ENCODE data around the gene PODXL. TPM values are rescaled to one million over a fixed set of nuclear protein-coding genes. Genes with fewer than 3 reads are reported as not detected.

The PODXL gene
- polyA plus RNA-seq, 2 of the 4 experiments (the other 2 are of a cell fraction): 13.2 to 35.3 TPM

DNA sequence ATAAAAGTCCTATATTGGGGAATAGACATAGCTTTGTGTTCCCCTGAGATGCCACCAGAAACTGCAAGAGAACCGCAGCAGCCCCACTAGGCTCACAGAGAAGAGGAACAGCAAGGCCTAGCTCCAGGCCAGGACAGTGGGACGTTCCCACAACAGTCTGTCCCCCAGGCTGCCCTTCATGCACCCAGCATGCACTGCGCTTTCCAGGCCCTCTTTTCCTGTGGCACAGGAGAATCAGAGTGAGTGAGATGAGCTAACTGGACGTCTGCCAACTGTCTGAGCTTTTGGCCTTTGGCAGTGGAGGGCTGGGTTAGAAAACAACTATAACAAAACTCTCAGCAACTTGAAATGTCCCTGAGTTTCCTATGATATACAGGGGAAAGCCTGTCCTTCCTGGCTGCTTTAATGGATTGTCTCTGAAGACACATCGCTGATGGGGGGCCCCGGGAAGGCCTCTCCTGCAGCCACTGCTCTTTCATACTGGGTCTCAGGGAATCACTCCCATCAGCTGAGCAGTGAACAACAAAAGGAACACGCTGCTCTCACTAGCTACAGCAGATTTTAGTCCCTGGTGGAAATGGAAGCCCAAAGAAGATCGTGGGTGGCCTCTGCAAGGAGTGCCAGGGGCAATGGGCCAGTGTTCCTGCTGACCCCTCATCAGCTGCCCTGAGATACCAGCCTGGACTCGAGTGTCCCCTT is 53.5 kb downstream of the PODXL start:
- CTCF ChIA-PET: interaction anchor here (0.9 to 3.2 kb wide), 4 partner anchors 10 to 226 kb away, joined by 3 to 32 read pairs (median 12); no protein-coding TSS in a partner anchor
- no peak for FAIRE-seq
- H3K9me3 ChIP-seq: no peaks in the 10 kb centered on the region

DNA sequence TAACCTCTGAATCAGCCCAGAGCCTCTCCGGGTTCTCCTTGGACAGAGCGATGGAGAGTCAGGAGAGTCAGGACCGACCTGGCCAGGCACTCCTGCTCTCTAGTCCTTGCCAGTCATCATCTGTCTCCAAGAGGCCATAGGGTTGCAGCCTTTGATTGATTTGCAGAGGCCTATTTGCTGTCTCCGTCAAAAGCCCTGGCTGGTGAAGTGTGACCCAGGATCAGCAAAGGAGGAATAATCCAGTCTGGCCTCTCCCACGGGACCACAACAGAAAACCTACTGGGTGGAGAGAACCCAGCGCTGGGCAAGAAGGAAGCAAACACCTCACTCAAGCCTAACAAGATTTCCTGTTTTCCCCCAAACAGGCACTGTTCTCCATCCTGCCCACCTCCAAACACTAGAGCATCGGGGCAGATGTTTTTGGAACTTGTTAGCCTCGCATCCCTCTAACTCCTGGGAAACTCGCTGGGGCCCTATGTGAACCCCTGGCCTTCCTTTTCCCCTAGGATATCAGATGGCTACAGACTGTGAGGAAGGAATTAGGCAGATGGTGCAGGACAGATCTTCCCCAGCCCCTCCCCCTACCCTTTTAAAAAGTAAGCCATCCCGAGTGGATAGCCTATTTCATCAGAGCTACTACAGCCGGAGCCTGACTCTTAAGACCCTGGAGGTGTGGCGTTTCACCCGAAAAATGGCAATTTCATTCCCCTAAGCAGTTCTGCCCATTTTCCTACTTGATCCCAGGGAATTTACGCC is 54.3 kb downstream of the PODXL start:
- ATAC-seq (no peak), FAIRE-seq (no peak), DNase-seq (ENCODE audit: low read depth in 1 of 2, low spot score in 1 of 2) (no peak)
- ChIA-PET CTCF (interaction anchor here (1.1 to 3.2 kb wide), 3 partner anchors 11 to 153 kb away, joined by 3 to 32 read pairs (median 22); no protein-coding TSS in a partner anchor), POLR2A (no interaction called here)
- Histone ChIP-seq H3K4me3 (no peak overlapping the region), H3K27ac (no peak overlapping the region), H3K4me2 (no peak overlapping the region), H3K4me1 (peaks cover 17% of the 10 kb centered on the region), H3K9me3 (no peaks in the 10 kb centered on the region)
- WGBS (ENCODE audit: missing lambda C conversion rate): 91% methylated on average over 14 of the region's 14 CpGs
- no peak for TF ChIP-seq EHF (CRISPR knock-in tag; IDR thresholded peaks at IDR 0.05)
- TF ChIP-seq HEYL (CRISPR knock-in tag; IDR thresholded peaks at IDR 0.05): no peak

More for the DNA sequence above, 53.5 kb downstream of the PODXL start:
- ATAC-seq (peak; percentile 0 to 10; a peak in 3 of 6 replicates), DNase-seq (ENCODE audit: low read depth in 1 of 2, low spot score in 1 of 2) (no peak)
- Histone ChIP-seq H3K4me3 (no peak overlapping the region), H3K4me1 (peaks cover 17% of the 10 kb centered on the region), H3K4me2 (no peak overlapping the region), H3K27ac (peak overlapping the region in 1 of 2 experiments; percentile 42; a peak in 2 of 6 replicates)
- 73% methylated on average over 8 of the region's 9 CpGs for WGBS (ENCODE audit: missing lambda C conversion rate)
- TF ChIP-seq ZFP36 (IDR thresholded peaks at IDR 0.05; ENCODE audit: borderline replicate concordance, partially characterized antibody) (no peak), JUN (IDR thresholded peaks at IDR 0.05) (peak in 1 of 2 experiments; percentile 27; a peak in 1 of 5 replicates)
- TF ChIP-seq, protein P1, sequence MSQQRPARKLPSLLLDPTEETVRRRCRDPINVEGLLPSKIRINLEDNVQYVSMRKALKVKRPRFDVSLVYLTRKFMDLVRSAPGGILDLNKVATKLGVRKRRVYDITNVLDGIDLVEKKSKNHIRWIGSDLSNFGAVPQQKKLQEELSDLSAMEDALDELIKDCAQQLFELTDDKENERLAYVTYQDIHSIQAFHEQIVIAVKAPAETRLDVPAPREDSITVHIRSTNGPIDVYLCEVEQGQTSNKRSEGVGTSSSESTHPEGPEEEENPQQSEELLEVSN (IDR thresholded peaks at IDR 0.05; ENCODE audit: borderline replicate concordance, low read depth): no peak
- POLR2A ChIA-PET: no interaction called here

DNA sequence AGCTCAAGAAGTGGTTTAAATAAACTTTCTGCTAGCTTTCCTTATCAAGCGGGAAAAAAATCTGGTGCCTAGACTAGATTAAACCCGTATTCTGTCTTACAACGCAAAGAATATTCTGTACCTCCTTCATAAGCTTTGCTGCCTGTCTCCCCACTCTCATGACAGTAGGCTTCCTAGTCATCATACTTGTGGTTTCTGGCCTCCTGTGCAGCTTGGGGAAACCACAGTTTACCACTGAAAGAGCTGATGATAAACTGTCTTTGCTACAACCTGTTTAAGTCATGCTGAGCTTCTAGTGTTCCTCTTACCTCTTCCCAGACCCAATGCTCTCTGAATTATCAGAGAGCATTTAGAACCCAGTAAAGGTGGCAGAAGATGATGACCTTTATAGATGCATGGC is 55.0 kb downstream of the PODXL start:
- ATAC-seq (no peak), FAIRE-seq (no peak), DNase-seq (ENCODE audit: low read depth in 1 of 2, low spot score in 1 of 2) (no peak)
- Histone ChIP-seq H3K4me2 (no peak overlapping the region), H3K4me1 (peaks cover 17% of the 10 kb centered on the region), H3K27ac (no peak overlapping the region), H3K4me3 (no peak overlapping the region), H3K9me3 (no peaks in the 10 kb centered on the region)
- ChIA-PET CTCF (interaction anchor here (0.7 to 2.2 kb wide), 7 partner anchors 7 to 154 kb away, joined by 3 to 11 read pairs (median 3); no protein-coding TSS in a partner anchor), POLR2A (no interaction called here)
- WGBS (ENCODE audit: missing lambda C conversion rate): 98% methylated on average over 3 of the region's 3 CpGs
- TF ChIP-seq, protein P2, sequence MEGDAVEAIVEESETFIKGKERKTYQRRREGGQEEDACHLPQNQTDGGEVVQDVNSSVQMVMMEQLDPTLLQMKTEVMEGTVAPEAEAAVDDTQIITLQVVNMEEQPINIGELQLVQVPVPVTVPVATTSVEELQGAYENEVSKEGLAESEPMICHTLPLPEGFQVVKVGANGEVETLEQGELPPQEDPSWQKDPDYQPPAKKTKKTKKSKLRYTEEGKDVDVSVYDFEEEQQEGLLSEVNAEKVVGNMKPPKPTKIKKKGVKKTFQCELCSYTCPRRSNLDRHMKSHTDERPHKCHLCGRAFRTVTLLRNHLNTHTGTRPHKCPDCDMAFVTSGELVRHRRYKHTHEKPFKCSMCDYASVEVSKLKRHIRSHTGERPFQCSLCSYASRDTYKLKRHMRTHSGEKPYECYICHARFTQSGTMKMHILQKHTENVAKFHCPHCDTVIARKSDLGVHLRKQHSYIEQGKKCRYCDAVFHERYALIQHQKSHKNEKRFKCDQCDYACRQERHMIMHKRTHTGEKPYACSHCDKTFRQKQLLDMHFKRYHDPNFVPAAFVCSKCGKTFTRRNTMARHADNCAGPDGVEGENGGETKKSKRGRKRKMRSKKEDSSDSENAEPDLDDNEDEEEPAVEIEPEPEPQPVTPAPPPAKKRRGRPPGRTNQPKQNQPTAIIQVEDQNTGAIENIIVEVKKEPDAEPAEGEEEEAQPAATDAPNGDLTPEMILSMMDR (IDR thresholded peaks at IDR 0.05): no peak
- TF ChIP-seq MYC (IDR thresholded peaks at IDR 0.05; ENCODE audit: borderline replicate concordance, low read length) (no peak), EP300 (IDR thresholded peaks at IDR 0.05) (no peak), FOSL2 (IDR thresholded peaks at IDR 0.05) (no peak), FOSL2 (CRISPR knock-in tag; IDR thresholded peaks at IDR 0.05) (no peak)
- TF ChIP-seq, protein P1 (IDR thresholded peaks at IDR 0.05; ENCODE audit: borderline replicate concordance, low read depth): no peak

DNA sequence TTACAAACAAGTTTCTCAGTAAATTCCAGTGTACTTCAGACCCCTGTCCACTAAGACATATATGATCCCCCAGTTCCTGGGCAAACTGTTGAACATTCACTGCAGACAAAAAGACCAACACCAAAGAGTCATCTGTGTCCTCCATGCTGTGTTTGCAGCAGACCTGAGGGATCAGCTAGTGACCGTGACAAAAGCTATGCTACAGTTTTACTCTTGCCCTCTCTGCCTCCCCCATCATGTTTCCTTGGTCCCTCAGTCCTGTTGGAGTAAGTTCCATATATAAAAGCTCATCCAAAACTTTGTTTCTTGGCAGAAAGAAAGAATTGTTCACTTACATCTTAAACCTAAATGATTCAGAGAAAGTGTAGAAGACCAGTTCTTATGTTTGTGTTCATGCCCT is 56.1 kb downstream of the PODXL start:
- FAIRE-seq: no peak
- ChIA-PET POLR2A (no interaction called here), CTCF (interaction anchor here (0.9 to 2.2 kb wide), 7 partner anchors 8 to 155 kb away, joined by 3 to 11 read pairs (median 4); no protein-coding TSS in a partner anchor)
- Histone ChIP-seq H3K9me3 (no peaks in the 10 kb centered on the region), H3K4me2 (no peak overlapping the region), H3K4me1 (peaks cover 17% of the 10 kb centered on the region), H3K4me3 (no peak overlapping the region), H3K27ac (no peak overlapping the region)
- WGBS (ENCODE audit: missing lambda C conversion rate): 95% methylated on average over 1 of the region's 1 CpG
- no peak for ATAC-seq
- DNase-seq (ENCODE audit: low read depth in 1 of 2, low spot score in 1 of 2): no peak
- TF ChIP-seq, protein P3, sequence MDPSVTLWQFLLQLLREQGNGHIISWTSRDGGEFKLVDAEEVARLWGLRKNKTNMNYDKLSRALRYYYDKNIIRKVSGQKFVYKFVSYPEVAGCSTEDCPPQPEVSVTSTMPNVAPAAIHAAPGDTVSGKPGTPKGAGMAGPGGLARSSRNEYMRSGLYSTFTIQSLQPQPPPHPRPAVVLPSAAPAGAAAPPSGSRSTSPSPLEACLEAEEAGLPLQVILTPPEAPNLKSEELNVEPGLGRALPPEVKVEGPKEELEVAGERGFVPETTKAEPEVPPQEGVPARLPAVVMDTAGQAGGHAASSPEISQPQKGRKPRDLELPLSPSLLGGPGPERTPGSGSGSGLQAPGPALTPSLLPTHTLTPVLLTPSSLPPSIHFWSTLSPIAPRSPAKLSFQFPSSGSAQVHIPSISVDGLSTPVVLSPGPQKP (IDR thresholded peaks at IDR 0.05; ENCODE audit: low read depth, low read length): no peak
- TF ChIP-seq HEYL (CRISPR knock-in tag; IDR thresholded peaks at IDR 0.05) (no peak), FOSL2 (IDR thresholded peaks at IDR 0.05) (no peak), FOSL2 (CRISPR knock-in tag; IDR thresholded peaks at IDR 0.05) (no peak), ESRRA (IDR thresholded peaks at IDR 0.05; ENCODE audit: borderline replicate concordance, low read length) (no peak), EHMT2 (IDR thresholded peaks at IDR 0.05; ENCODE audit: low read depth) (no peak), CBX8 (IDR thresholded peaks at IDR 0.05) (no peak), SMC3 (IDR thresholded peaks at IDR 0.05) (no peak), RNF2 (IDR thresholded peaks at IDR 0.05; ENCODE audit: borderline replicate concordance, low read depth) (no peak), HDAC2 (IDR thresholded peaks at IDR 0.05) (no peak), PHF8 (IDR thresholded peaks at IDR 0.05; ENCODE audit: borderline replicate concordance, low read depth) (no peak), GATA3 (IDR thresholded peaks at IDR 0.05; ENCODE audit: borderline replicate concordance) (no peak)
- TF ChIP-seq, protein P4, sequence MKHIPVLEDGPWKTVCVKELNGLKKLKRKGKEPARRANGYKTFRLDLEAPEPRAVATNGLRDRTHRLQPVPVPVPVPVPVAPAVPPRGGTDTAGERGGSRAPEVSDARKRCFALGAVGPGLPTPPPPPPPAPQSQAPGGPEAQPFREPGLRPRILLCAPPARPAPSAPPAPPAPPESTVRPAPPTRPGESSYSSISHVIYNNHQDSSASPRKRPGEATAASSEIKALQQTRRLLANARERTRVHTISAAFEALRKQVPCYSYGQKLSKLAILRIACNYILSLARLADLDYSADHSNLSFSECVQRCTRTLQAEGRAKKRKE (CRISPR knock-in tag; IDR thresholded peaks at IDR 0.05; ENCODE audit: low read depth): no peak
- TF ChIP-seq, protein P5, sequence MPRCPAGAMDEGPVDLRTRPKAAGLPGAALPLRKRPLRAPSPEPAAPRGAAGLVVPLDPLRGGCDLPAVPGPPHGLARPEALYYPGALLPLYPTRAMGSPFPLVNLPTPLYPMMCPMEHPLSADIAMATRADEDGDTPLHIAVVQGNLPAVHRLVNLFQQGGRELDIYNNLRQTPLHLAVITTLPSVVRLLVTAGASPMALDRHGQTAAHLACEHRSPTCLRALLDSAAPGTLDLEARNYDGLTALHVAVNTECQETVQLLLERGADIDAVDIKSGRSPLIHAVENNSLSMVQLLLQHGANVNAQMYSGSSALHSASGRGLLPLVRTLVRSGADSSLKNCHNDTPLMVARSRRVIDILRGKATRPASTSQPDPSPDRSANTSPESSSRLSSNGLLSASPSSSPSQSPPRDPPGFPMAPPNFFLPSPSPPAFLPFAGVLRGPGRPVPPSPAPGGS (IDR thresholded peaks at IDR 0.05): no peak

Measured in A549 (cell line).